ENCODE measurements around the gene CHST15.

GRCh38 chr10:123958241-123958640 lies 135.2 kb downstream of the CHST15 start:
- TF ChIP-seq REST (IDR thresholded peaks at IDR 0.05; ENCODE audit: insufficient replicate concordance, low read depth) (no peak), POLR2AphosphoS5 (IDR thresholded peaks at IDR 0.05; ENCODE audit: low read depth) (no peak)
- TF ChIP-seq, protein P1, sequence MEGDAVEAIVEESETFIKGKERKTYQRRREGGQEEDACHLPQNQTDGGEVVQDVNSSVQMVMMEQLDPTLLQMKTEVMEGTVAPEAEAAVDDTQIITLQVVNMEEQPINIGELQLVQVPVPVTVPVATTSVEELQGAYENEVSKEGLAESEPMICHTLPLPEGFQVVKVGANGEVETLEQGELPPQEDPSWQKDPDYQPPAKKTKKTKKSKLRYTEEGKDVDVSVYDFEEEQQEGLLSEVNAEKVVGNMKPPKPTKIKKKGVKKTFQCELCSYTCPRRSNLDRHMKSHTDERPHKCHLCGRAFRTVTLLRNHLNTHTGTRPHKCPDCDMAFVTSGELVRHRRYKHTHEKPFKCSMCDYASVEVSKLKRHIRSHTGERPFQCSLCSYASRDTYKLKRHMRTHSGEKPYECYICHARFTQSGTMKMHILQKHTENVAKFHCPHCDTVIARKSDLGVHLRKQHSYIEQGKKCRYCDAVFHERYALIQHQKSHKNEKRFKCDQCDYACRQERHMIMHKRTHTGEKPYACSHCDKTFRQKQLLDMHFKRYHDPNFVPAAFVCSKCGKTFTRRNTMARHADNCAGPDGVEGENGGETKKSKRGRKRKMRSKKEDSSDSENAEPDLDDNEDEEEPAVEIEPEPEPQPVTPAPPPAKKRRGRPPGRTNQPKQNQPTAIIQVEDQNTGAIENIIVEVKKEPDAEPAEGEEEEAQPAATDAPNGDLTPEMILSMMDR (IDR thresholded peaks at IDR 0.05; ENCODE audit: insufficient read depth, low read length): no peak
